OCI-LY7 (cell line): Measurements from ENCODE around the gene TMEM178B.

Experiments used
- EZH2phosphoT487 ChIP-seq: fragments of 200-600 bp; sonication (generic); IDR thresholded peaks from 2 replicates; pipeline ENCODE4 v1.6.1; 2018; ENCODE audit warnings: low read depth, borderline replicate concordance, mild to moderate bottlenecking, mixed run types, antibody characterized with exemption, low read length, moderate library complexity, mixed read lengths
- TF ChIP-seq, protein P1 (sequence below): fragments of 200-600 bp; sonication (generic); conservative IDR thresholded peaks from 2 replicates; pipeline ENCODE4 v1.5.1; 2014; ENCODE audit warnings: mild to moderate bottlenecking, antibody characterized with exemption, low read length, moderate library complexity, mixed read lengths

DNA sequence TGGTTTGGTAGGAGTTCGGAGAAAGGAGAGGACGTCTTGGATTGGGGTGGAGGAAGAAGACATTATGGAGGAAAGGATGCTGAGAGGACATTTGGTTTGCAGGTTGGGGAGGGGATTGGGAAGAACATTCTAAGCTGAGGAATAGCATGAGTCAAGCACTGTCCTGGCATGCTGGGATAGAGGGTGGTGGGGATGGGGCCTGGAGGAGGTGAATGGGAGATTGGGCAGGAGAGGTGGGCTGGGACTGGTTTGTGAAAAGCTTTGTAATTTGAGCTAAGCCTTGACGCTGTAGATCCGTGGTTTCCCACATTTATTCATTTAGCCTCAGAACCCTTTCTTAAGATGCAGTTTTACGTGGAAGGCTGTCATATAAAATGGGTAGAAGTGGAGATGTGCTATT lies 52.2 kb downstream of the TMEM178B start:
- TF ChIP-seq, protein P1, sequence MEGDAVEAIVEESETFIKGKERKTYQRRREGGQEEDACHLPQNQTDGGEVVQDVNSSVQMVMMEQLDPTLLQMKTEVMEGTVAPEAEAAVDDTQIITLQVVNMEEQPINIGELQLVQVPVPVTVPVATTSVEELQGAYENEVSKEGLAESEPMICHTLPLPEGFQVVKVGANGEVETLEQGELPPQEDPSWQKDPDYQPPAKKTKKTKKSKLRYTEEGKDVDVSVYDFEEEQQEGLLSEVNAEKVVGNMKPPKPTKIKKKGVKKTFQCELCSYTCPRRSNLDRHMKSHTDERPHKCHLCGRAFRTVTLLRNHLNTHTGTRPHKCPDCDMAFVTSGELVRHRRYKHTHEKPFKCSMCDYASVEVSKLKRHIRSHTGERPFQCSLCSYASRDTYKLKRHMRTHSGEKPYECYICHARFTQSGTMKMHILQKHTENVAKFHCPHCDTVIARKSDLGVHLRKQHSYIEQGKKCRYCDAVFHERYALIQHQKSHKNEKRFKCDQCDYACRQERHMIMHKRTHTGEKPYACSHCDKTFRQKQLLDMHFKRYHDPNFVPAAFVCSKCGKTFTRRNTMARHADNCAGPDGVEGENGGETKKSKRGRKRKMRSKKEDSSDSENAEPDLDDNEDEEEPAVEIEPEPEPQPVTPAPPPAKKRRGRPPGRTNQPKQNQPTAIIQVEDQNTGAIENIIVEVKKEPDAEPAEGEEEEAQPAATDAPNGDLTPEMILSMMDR, result no peak
- TF ChIP-seq EZH2phosphoT487, result no peak
